ENCODE data around the gene LMF2.

The LMF2 gene

GRCh38 chr22:50461979-50462540 lies 45.4 kb downstream of the LMF2 start:
- no peak for DNase-seq

GRCh38 chr22:50461536-50461935 lies 46.0 kb downstream of the LMF2 start:
- no peak for DNase-seq

- DNase-seq, result no peak
Measured at GRCh38 chr22:50460938-50461337, 46.6 kb downstream of the LMF2 start.

- no peak for DNase-seq
Measured at GRCh38 chr22:50459496-50460140, 47.9 kb downstream of the LMF2 start.

- no peak for DNase-seq
Measured at GRCh38 chr22:50459016-50459415, 48.5 kb downstream of the LMF2 start.

GRCh38 chr22:50456466-50457234 lies 50.9 kb downstream of the LMF2 start:
- no peak for DNase-seq

GRCh38 chr22:50456026-50456425 lies 51.5 kb downstream of the LMF2 start:
- no peak for DNase-seq

GRCh38 chr22:50455201-50455600 lies 52.3 kb downstream of the LMF2 start:
- DNase-seq, result no peak

GRCh38 chr22:50454556-50455075 lies 52.9 kb downstream of the LMF2 start:
- no peak for DNase-seq
